ENCODE data around the gene DPYSL5.

The DPYSL5 gene

GRCh38 chr2:26934335-26934724 is 86.4 kb downstream of the DPYSL5 start:
- DNase-seq: no peak

- no peak for DNase-seq
Measured at GRCh38 chr2:26934985-26935384, 87.1 kb downstream of the DPYSL5 start.

GRCh38 chr2:26936855-26937254 is 88.9 kb downstream of the DPYSL5 start:
- DNase-seq: no peak

GRCh38 chr2:26938399-26939118 is 90.6 kb downstream of the DPYSL5 start:
- peak; percentile 11 for DNase-seq

DNA sequence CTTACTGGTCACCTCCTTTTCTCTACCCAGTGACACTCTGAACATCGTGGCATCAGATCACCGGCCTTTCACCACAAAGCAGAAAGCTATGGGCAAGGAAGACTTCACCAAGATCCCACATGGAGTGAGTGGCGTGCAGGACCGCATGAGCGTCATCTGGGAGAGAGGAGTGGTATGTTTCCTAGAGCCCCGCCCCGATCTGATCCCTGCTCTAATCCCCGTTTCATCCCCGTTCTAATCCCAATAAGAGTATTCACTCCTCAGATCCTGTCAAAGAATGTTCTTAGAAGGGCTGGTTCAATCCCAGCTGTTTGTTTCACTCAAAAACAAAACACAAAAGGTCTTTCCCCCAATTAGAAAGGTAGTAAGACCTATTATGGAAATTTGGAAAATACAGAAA is 92.1 kb downstream of the DPYSL5 start:
- DNase-seq: no peak

DNA sequence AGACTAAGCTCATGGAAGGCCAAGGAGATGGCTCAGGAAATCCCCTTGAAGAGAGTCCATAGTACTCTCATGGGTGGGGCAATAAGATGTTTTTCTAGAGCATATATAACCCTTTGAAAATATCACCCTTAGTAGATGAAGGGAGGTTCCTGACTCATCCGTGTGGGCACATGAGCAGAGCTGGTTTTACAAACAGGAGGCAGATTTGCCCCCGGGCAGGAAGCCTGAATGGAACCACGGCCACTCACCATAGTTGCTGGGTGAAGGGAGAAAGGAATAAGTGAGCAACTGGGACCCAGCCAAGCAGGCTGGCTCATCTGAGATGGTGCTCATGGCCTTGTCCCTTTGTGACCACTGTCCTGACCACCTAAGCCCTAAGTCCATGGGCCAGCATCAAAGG is 93.6 kb downstream of the DPYSL5 start:
- DNase-seq: no peak

- peak; percentile 61 for DNase-seq
Measured at GRCh38 chr2:26942543-26943295, 94.8 kb downstream of the DPYSL5 start.

GRCh38 chr2:26945991-26946750 is 98.2 kb downstream of the DPYSL5 start:
- no peak for DNase-seq

- peak; percentile 35 for DNase-seq
Measured at GRCh38 chr2:26946841-26947784, 99.2 kb downstream of the DPYSL5 start.

GRCh38 chr2:26948800-26949199 is 100.9 kb downstream of the DPYSL5 start:
- no peak for DNase-seq

- no peak for DNase-seq
Measured at GRCh38 chr2:26950246-26950645, 102.3 kb downstream of the DPYSL5 start.

DNA sequence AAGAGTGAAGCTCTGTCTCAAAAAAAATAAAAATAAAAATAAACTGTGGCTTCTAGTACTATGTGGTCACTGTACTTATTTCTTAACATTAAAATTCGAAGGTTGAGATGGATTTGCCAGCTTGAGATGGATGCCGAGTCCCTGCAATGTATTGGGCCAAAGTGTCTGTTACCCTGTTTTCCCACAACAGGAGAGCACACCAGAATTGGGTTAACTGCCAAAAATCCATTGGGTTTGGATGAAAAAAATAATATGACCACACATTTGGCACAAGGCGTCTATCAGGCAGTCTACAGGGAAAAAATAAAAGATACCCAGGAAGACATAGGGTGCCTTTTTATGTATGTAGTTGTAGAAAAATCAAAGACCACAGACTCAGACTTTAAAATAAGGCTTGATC is 103.3 kb downstream of the DPYSL5 start:
- DNase-seq: no peak

GRCh38 chr2:26952374-26952773 is 104.4 kb downstream of the DPYSL5 start:
- DNase-seq: no peak

DNA sequence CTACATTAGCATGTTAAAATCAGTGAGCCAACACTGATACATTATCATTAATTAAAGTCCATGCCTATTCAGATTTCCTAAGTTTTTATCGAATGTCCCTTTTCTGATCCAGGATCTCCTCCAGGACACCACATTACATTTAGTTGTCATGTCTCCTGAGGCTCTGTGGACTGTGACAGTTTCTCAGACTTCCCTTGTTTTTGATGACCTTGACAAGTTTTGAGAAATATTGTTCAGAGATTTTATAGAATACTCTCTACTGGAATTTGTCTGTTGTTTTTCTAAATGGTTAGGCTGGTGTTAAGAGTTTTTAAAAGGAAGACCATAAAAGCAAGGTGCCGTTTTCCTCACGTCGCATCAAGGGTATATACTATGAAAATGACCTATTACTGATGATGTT is 106.2 kb downstream of the DPYSL5 start:
- DNase-seq: no peak

DNA sequence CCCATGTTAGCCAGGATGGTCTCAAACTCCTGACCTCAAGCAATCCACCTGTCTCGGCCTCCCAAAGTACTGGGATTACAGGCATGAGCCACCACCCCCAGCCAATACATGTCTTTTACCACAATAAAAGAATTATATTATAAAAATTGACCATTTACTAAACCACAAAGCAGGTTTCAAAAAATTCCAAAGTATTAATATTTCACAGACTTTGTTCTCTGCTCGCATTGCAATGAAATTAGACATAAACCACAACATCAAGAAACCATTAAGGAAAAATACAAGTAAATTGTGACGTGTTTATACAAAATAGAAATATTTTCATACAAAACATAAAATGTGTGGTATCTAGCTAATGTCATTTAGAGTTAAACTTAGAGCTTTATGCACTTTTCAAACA is 109.1 kb downstream of the DPYSL5 start:
- no peak for DNase-seq

GRCh38 chr2:26957534-26957933 is 109.6 kb downstream of the DPYSL5 start:
- no peak for DNase-seq

- no peak for DNase-seq
Measured at GRCh38 chr2:26959331-26959730, 111.4 kb downstream of the DPYSL5 start.

GRCh38 chr2:26964446-26965130 is 116.7 kb downstream of the DPYSL5 start:
- no peak for DNase-seq

DNA sequence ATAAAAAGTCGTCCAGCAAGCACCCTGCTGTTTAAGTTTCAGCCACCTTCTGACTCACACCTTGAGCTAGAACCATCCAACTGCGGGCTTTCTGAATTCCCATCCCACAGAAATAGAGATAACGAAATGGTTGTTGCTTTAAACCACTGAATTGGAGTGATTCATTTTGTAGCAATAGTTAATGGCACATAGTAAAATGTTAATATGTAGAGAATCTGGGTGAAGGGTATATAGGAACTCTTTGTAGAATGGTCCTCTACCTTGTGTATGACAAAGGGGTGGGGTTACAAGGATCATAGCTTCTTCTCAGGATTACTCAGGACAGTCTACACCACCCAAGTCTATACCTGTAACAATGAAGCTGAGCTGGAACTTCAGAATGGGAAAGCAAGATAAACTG is 120.1 kb downstream of the DPYSL5 start:
- DNase-seq: no peak

- no peak for DNase-seq
Measured at GRCh38 chr2:26969077-26969844, 121.3 kb downstream of the DPYSL5 start.

- peak; percentile 59 for DNase-seq
Measured at GRCh38 chr2:26970244-26970927, 122.5 kb downstream of the DPYSL5 start, which contains the start of gene MAPRE3. Gene MAPRE3 (plus strand): TSS chr2:26970637. CDS start chr2:27022219, 51,582 bp downstream.
